Inferior parietal cortex (tissue), 1 donor: ENCODE results near the gene DLGAP4.

Source experiments
- DNase-seq: peaks from one replicate; pipeline ENCODE4 v3.0.0-alpha.2; 2016; ENCODE audit errors: extremely low spot score

Gene DLGAP4

DNA sequence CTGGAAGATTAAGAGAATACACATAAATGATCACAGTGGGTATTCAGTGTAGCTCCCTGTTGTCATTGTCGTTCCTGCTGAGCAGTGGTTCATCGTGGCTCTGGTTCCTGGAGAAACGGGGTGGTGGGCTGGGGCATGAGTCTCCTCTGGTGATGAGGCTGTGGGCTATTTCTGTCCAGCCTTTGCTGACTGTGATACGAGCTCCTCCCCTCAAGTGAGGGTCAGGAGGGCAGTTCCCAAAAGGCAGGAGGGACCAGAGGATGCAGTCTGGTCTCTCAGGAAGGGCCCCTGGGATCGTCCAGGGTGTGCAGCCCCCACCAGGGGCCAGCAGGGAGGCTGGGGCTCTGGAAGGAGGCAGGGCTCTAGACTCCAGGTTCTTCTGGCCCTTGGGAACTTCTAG is 31.1 kb upstream of the DLGAP4 start:
- no peak for DNase-seq

GRCh38 chr20:36275441-36276189 is 30.5 kb upstream of the DLGAP4 start:
- no peak for DNase-seq

DNA sequence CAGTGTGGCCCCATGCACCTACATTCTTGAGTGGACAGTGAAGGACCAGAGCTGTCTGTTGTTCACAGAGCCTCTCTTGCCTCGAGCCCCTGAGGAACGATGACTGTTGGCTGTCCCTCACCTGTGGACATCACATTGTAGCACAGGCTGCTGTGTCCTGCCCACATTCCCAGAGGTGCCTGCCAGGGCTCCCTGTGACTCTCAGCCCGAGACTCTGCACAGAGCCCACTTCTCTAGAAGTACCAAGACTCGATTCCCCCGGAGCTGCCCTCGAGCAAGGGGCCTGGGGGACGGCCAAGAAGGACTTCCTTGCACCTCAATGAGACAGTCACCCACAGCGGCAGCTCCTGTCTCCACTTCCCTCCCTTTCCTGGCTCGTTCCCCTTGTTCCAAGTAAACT is 28.6 kb upstream of the DLGAP4 start:
- DNase-seq: no peak

- no peak for DNase-seq
These were observed 26.8 kb upstream of the DLGAP4 start for GRCh38 chr20:36279362-36279761.

- DNase-seq: no peak
These were observed 26.4 kb upstream of the DLGAP4 start for GRCh38 chr20:36279776-36280175.

- no peak for DNase-seq
These were observed 24.3 kb upstream of the DLGAP4 start for GRCh38 chr20:36281785-36282380.

- no peak for DNase-seq
These were observed 21.4 kb upstream of the DLGAP4 start for GRCh38 chr20:36284751-36285150.

DNA sequence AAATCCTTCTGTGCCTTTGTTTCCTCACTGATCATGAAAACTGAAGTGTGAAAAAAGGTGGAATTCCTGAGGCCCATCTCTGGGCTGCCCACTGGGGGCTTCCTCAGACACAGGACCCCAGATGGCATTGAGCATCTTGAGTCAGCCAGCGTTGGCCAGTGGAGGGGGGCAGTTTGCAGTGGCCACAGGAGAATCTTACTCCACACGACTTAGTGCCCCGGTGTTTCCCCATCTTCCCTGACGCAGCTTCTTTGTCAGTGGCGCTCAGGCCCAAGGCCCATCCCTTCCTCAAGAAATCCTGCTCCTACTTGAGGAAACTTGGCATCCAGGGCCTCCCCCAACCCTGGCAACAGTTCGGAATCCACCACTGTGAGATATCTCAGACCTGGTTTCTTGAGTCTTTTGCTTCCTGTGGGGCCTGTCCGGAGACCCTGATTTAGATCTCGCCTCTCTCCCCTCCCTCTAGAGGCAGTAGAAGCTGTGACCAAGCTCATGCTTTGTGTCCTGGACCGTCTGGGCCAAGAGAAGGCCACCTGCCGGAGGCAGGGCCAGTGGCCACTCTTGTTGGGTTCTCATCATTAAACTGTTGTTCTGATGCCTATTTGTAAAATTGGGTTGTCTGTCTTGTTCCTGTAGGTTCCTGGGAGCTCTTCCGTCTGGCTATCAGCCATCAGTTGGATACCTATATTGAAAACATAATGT is 20.2 kb upstream of the DLGAP4 start:
- no peak for DNase-seq

DNA sequence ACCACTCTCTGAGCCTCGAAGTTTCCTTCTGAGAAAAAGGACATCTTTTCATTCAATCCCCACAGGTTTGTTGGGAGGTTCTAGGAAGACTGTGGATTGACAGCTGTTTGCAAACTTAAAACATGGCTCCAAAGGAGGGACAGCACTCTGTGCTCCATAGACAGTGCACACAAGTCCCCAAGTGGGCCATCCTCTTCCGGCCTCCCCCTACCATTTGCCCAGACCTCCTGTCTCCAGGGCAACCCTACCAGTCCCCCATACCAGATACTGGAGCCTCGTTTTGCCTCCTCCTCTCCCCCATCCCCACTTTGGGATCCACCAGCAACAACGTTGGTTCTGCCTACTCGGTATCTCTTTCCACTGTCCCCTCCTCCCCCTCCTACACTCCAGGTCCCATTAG is 8.5 kb upstream of the DLGAP4 start:
- DNase-seq: no peak

DNA sequence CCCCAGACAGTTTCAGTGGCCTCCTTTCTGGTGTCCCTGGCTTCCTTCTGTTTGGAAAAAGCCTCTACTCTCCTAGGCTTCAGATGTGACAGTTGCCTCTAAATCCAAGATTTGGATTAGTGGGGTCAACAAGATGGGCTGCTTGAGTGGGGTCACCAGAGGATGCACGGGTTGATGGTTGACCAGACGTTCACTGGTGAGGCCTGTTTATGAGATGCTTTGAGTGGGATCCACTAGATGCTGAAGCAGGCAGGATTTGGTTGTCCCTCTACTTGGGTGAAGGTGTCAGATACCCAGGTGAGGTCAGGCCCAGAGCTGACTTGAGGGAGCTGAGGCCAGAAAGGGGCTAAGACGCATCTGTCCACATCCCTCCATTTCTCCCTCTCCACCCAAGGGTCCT is 8.1 kb upstream of the DLGAP4 start:
- DNase-seq: no peak

DNA sequence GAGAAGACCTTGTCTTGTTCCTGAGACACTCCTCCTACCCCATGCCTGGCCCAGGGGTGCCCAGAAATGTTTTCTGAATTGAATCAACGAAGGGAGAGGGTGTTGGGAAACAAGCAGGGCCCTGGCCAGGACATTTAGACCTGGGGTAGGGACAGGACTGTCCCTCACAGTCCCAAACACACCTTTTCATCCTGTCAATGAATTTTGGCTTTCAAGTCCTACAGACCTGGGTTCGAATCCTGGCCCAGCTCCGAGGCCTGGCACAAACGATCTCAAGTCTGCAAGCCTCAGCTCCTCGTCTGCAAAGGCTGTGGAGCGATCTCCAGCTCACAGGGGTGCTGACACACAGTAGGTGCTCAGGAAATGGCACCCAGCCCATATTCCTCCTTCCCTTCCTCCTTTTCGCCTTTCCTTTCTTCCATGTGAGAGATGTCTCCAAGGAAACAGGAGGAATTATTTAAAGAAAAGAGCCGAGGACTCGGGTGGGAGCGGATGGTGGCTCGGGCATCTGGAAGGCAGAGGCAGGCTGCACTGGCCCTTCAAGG is 7.3 kb upstream of the DLGAP4 start:
- no peak for DNase-seq

DNA sequence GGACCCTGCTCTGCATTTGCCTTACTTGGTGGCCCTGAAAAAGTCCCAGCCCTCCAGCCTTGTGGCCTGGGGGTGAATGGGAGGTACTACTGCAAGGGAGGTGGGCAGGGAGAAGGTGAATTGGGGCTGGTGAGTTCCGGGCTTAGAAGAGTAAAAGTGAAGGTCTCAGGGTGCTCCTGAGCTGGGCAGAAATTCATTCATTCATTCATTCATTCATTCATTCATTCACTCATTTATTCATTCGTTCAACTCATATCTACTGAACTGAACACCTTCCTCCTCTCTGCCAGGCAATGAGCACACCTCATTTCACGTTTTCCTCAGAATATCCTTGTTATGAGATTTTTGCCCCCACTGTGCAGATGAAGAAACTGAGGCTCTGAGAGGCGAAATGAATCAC is 6.7 kb upstream of the DLGAP4 start:
- no peak for DNase-seq

- DNase-seq: no peak
These were observed 4.6 kb upstream of the DLGAP4 start for GRCh38 chr20:36301359-36302119.

GRCh38 chr20:36303020-36303595 is 3.0 kb upstream of the DLGAP4 start:
- no peak for DNase-seq

- DNase-seq: no peak
These were observed 2.3 kb upstream of the DLGAP4 start for GRCh38 chr20:36303831-36304230.

DNA sequence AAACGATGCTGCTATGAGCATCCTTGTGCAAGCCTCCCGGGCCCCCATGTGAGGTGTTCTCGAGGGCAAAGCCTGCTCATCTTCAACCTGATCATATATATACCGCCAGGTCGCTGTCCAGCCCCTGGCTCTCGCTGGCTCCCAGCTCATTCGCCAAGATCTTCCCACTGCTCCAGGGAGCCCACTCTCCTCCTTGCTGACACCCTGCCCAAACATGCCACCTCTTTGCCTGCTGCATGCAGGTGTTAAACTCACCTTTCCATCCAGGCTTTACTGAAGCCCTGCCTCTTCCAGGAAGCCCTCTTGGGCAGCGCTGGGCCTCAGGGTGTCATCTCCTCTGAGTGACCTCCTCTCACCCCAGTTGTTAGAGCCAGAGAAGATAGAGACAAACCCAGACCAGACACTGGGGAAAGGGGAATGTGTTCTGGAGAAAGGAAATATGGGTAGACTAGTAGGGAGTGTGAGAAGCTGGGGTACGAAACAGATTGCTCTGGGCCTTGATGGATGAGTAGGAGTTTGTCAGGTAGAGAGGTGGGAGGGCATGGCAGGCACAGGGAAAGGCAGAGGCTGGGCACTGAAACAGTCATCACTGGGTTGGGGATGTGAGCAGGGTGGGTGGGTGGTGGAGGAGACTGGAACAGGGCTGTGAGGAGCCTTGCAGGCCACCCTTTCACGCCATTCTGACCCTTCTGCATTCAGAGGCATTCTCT is 1.2 kb upstream of the DLGAP4 start:
- DNase-seq: no peak

DNA sequence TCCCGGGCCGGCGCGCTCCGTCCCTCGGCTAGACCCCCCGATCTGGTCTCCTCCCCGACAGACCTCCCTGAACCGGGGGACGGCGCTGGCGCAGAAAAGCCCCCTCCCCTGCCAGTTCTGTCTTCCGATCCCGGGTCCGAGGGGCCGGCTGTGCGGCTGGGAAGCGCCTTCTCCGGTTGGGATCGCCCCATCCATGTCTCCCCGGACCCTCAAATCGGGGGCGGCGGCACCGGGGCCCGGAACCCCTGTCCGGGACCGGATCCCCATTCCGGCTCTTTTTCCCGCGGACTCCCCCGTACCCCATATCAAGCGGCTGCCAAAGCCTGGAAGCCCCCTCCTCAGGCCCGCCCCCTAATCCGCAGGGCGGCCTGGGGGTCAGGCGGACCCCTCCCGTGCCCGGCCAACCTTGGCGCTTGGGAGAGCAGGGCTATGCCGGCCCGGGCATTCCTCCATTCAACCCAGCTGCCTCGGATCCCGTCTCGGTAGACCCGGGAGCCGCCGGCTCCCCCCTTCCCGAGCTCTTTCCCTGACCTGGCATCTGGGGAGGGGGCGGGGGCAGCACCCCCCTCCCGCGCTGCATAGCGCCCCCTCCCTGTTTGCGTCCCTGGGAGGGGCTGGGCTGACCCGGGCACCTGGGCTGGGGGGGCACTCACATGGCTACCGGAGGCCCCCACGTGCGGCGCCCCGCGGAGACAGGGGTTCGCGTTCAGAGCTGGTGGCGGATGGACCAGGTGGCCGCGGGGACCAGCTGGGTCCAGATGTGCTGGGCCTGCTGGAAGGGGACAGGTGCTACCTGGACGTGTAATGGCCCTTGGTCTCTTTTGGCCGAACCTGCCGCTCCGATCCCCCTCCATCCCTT is 643 bp downstream of the DLGAP4 start:
- no peak for DNase-seq

DNA sequence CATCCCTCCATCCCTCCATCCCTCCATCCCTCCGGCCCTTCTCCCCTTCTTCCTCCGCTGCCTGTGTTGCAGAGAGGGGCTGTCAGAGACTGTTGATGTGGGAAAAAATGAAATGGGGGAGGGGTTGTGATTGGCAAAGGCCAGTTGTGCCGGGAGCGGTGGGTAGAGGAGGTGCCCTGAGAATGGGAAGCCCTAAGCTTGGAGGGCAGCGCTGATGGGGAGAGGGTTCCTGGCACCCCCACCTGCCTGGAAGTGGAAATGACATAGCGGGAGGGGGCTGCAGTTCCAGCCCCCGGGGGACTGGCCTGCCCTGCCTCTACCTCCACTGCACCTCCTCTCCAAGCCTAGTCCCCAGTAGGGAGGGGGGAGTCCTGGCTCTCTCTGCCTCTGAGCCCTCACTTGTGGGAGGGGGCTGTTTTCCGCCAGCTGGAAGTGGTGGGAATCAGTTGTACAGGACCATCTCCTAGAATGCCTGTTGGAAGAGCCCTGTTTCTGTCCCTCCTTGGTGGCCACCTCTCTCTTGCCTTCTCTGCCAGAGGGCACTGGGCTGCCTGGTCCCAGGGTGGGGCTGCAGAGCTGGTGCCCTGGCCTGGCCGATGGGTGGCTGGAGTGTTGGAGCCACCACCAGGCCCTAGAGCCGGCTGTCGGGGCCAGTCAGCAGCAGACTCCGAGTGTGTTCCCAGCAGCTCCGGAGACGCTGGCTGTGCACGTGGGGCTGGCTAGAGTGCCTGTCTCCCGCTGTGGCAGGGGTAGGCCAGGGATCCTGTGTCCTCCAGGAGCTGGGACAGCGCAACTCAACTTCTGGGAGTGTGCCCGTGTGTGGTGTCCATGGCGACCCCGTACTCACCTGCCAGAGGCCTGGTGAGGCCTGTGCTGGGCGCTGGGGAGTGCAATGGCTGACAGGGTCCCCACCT is 1.5 kb downstream of the DLGAP4 start:
- no peak for DNase-seq

DNA sequence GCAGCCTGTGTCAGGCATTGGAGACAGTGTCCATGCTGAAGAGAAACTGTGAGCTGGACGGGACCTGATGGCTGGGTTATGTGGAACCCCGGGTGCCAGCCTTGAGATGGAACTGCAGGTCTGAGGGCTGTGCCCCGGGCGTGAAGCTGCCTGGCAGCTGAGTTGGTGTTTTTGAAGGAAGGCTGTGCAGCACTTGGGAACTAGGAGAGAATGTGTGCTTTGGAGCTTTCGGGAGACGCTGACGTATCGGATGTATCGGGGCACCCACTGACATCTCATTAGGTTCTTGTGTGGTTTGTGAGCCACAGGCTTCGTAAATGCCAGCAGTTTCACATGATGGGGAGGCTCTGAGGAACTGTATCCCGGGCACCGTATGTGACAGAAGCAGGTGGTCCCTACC is 2.2 kb downstream of the DLGAP4 start:
- DNase-seq: no peak
